SH-SY5Y (cell line): Measurements from ENCODE around the gene PLEKHH3.

Source experiments
- GATA2 ChIP-seq: IDR thresholded peaks from 2 replicates; pipeline ENCODE4 v1.6.1; 2011; ENCODE audit warnings: mild to moderate bottlenecking, low read depth, low read length
- GATA3 ChIP-seq: IDR thresholded peaks from 2 replicates; pipeline ENCODE4 v1.6.1; 2011; ENCODE audit warnings: low read depth, mild to moderate bottlenecking, low read length, moderate library complexity

DNA sequence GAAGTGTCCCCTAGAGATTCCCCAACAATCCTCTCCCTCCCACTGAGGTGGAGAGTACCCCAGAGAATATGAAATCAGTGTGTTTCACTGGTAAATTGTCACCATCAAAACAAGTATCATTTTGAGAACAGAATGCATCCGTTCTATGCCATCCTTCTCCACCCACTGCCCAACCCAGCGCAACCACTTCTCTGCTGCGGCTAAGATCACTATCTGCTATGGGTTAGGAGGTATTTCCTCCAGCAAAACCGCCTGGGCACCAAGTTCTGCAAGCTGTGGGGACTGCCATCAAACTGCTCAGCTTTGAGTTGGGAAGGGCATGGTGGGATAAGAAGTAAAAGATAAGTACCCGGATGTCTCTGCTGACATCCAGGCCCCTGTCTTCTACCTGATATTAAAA lies 29.9 kb upstream of the PLEKHH3 start:
- no peak for TF ChIP-seq GATA3
- TF ChIP-seq GATA2: no peak
